GM23338 (cell line): ENCODE measurements around the gene RPS21. TPM values are rescaled to one million over a fixed set of nuclear protein-coding genes. Genes with fewer than 3 reads are reported as not detected.

Experiments
- ATAC-seq: fragments of 200-7000 bp; cut with Tn5 transposase; 3 replicates; pipeline ENCODE4 v1.9.1; 2020
- DNase-seq: peaks from one replicate; pipeline ENCODE4 v3.0.0-alpha.2; 2015; ENCODE audit warnings: low spot score
- H2AFZ ChIP-seq: fragments of 200-600 bp; sonication (generic); 2 replicates; pipeline ENCODE4 v1.8.0; 2016; ENCODE audit warnings: antibody characterized with exemption, mild to moderate bottlenecking, moderate library complexity
- H3F3A ChIP-seq: fragments of 200-600 bp; sonication (generic); replicated peaks from 2 replicates; pipeline ENCODE4 v1.8.0; 2017; ENCODE audit warnings: antibody characterized with exemption, mixed run types, low read depth
- H3K27ac ChIP-seq: fragments of 200-600 bp; sonication (generic); 2 replicates; pipeline ENCODE4 v1.6.1; 2016; ENCODE audit warnings: low read depth
- H3K27me3 ChIP-seq: fragments of 200-600 bp; sonication (generic); 2 replicates; pipeline ENCODE4 v1.8.0; 2016; ENCODE audit warnings: mild to moderate bottlenecking, mixed run types, moderate library complexity; ENCODE audit not compliant: insufficient read depth
- H3K36me3 ChIP-seq: fragments of 200-600 bp; sonication (generic); 2 replicates; pipeline ENCODE4 v1.8.0; 2016; ENCODE audit warnings: mild to moderate bottlenecking; ENCODE audit not compliant: insufficient read depth
- H3K4me1 ChIP-seq: fragments of 200-600 bp; sonication (generic); 2 replicates; pipeline ENCODE4 v1.8.0; 2016; ENCODE audit warnings: mild to moderate bottlenecking, moderate library complexity; ENCODE audit not compliant: insufficient read depth
- H3K4me2 ChIP-seq: fragments of 200-600 bp; sonication (generic); 2 replicates; pipeline ENCODE4 v1.7.1; 2017; ENCODE audit warnings: mixed run types
- H3K4me3 ChIP-seq: fragments of 200-600 bp; sonication (generic); 2 replicates; pipeline ENCODE4 v1.6.1; 2016; ENCODE audit warnings: mixed run types
- H3K79me2 ChIP-seq: fragments of 200-600 bp; sonication (generic); replicated peaks from 2 replicates; pipeline ENCODE4 v1.8.0; 2017; ENCODE audit warnings: mild to moderate bottlenecking; ENCODE audit not compliant: insufficient read depth
- H3K9me2 ChIP-seq: fragments of 200-600 bp; sonication (generic); 2 replicates; pipeline ENCODE4 v1.8.0; 2017; ENCODE audit not compliant: insufficient read depth
- H4K20me1 ChIP-seq: fragments of 200-600 bp; sonication (generic); replicated peaks from 2 replicates; pipeline ENCODE4 v1.8.0; 2017; ENCODE audit warnings: mild to moderate bottlenecking; ENCODE audit not compliant: insufficient read depth
- H3K27ac Mint-ChIP-seq: 2 replicates; pipeline ENCODE4 v1.8.0; 2020; ENCODE audit warnings: inconsistent platforms, mild to moderate bottlenecking, moderate library complexity, mixed read lengths
- H3K27me3 Mint-ChIP-seq: 3 replicates; pipeline ENCODE4 v1.8.0; 2022; ENCODE audit warnings: low read depth, mild to moderate bottlenecking, moderate library complexity, mixed read lengths, inconsistent platforms; ENCODE audit not compliant: insufficient read depth, poor library complexity
- H3K36me3 Mint-ChIP-seq: 3 replicates; pipeline ENCODE4 v1.8.0; 2021; ENCODE audit warnings: low read depth, mild to moderate bottlenecking, inconsistent platforms, moderate library complexity, mixed read lengths
- H3K4me1 Mint-ChIP-seq: 3 replicates; pipeline ENCODE4 v1.8.0; 2020; ENCODE audit warnings: mild to moderate bottlenecking, inconsistent platforms, mixed read lengths
- H3K4me3 Mint-ChIP-seq: 3 replicates; pipeline ENCODE4 v1.8.0; 2021; ENCODE audit warnings: moderate library complexity, mild to moderate bottlenecking, inconsistent platforms, mixed read lengths
- H3K9me3 Mint-ChIP-seq: 3 replicates; pipeline ENCODE4 v1.8.0; 2020; ENCODE audit warnings: moderate library complexity, mild to moderate bottlenecking, inconsistent platforms, mixed read lengths
- CTCF ChIP-seq, 2 experiments: fragments of 200-600 bp in 1 of 2; sonication (generic) in 1 of 2; conservative IDR thresholded peaks; 2 replicates each; pipeline versions ENCODE4 v1.5.1 to v1.6.1; 2016 to 2017; ENCODE audit warnings: antibody characterized with exemption in 2 of 2, low read depth in 2 of 2, mild to moderate bottlenecking in 2 of 2, moderate library complexity in 1 of 2
- ETS1 ChIP-seq: IDR thresholded peaks from 2 replicates; pipeline ENCODE4 v1.6.1; 2016; ENCODE audit warnings: antibody characterized with exemption
- EZH2 ChIP-seq: fragments of 200-600 bp; sonication (generic); IDR thresholded peaks from one replicate; pipeline ENCODE4 v1.8.0; 2017; ENCODE audit warnings: antibody characterized with exemption, mild to moderate bottlenecking, low read depth; ENCODE audit not compliant: unreplicated experiment
- EZH2phosphoT487 ChIP-seq: fragments of 200-600 bp; sonication (generic); IDR thresholded peaks from one replicate; pipeline ENCODE4 v1.8.1; 2018; ENCODE audit warnings: antibody characterized with exemption; ENCODE audit not compliant: unreplicated experiment
- POLR2AphosphoS5 ChIP-seq: IDR thresholded peaks from 2 replicates; pipeline ENCODE4 v1.6.1; 2016; ENCODE audit warnings: antibody characterized with exemption, low read depth
- REST ChIP-seq: IDR thresholded peaks from one replicate; pipeline ENCODE4 v1.6.1; 2018; ENCODE audit warnings: antibody characterized with exemption; ENCODE audit not compliant: unreplicated experiment
- STAT1 ChIP-seq: IDR thresholded peaks from one replicate; pipeline ENCODE4 v1.6.1; 2016; ENCODE audit warnings: antibody characterized with exemption; ENCODE audit not compliant: unreplicated experiment
- ZNF114 ChIP-seq: fragments of 250-450 bp; sonication (Bioruptor Pico); IDR thresholded peaks from 2 replicates; pipeline ENCODE4 v1.5.0; 2020; ENCODE audit warnings: mild to moderate bottlenecking, moderate library complexity
- ZNF331 ChIP-seq: fragments of 250-450 bp; sonication (Bioruptor Pico); IDR thresholded peaks from 2 replicates; pipeline ENCODE4 v1.5.0; 2020; ENCODE audit warnings: low read depth, mild to moderate bottlenecking, moderate library complexity
- ZNF462 ChIP-seq: fragments of 250-450 bp; sonication (Bioruptor Pico); IDR thresholded peaks from 2 replicates; pipeline ENCODE4 v1.5.0; 2020; ENCODE audit warnings: mild to moderate bottlenecking, moderate library complexity
- polyA plus RNA-seq: library from polyadenylated mRNA; unstranded; fragments of >200 nt; fragmentation: Nextera tagmentation; extraction: Ambion mirVana; gene quantifications from 2 replicates; pipeline ENCODE4 v1.2.1, GENCODE V29; 2016
- total RNA-seq: library from RNA; depleted of rRNA; stranded (reverse); fragments of >200 nt; shearing (Covaris generic); gene quantifications from 2 replicates; pipeline ENCODE4 v1.2.3, GENCODE V29; 2014

RPS21 gene
- total and polyA plus RNA-seq, 2 experiments from 2014 or later: 759 to 2,298 TPM

- TF ChIP-seq ZNF462 (CRISPR knock-in tag) (no peak), EZH2 (no peak), ZNF331 (CRISPR knock-in tag) (no peak), ZNF114 (CRISPR knock-in tag) (no peak)
Measured at GRCh38 chr20:62396367-62397239, 9.7 kb downstream of the RPS21 start (continued).

GRCh38 chr20:62398120-62398821, 11.4 kb downstream of the RPS21 start:
- Histone ChIP-seq H3K36me3 (no peaks in the 10 kb centered on the region), H3K4me3 (no peak overlapping the region), H3K9me2 (no peaks in the 10 kb centered on the region), H4K20me1 (no peaks in the 10 kb centered on the region; the same call in 1 of the 2 replicates), H3K4me1 (no peaks in the 10 kb centered on the region), H3K27ac (no peak overlapping the region), H3K27me3 (no peaks in the 10 kb centered on the region), H3K4me2 (no peak overlapping the region), H3F3A (no peaks in the 10 kb centered on the region), H2AFZ (no peak overlapping the region), H3K79me2 (no peaks in the 10 kb centered on the region)
- Mint-ChIP-seq H3K9me3 (peaks cover 4% of the 10 kb centered on the region; the same call in 2 of the 3 replicates), H3K36me3 (peaks cover 14% of the 10 kb centered on the region), H3K27ac (no peak overlapping the region), H3K4me1 (peaks cover 7% of the 10 kb centered on the region), H3K4me3 (no peak overlapping the region; the same call in 2 of the 3 replicates), H3K27me3 (peaks cover 10% of the 10 kb centered on the region)
- DNase-seq (no peak), ATAC-seq (no peak)
- TF ChIP-seq ETS1: no peak
- TF ChIP-seq CTCF (conservative IDR thresholded peaks at IDR 0.05; ENCODE audit: low read depth in 2 of 2): no peak
- TF ChIP-seq EZH2phosphoT487: no peak
- TF ChIP-seq STAT1: no peak
- TF ChIP-seq REST: no peak
- no peak for TF ChIP-seq POLR2AphosphoS5
